ENCODE results near the gene PRUNE1.

Gene PRUNE1

GRCh38 chr1:151005729-151006319 is 2.4 kb upstream of the PRUNE1 start:
- DNase-seq (ENCODE audit: low read depth), result no peak

- peak; percentile 57 for DNase-seq (ENCODE audit: low read depth)
Measured at GRCh38 chr1:151006327-151007052, 1.8 kb upstream of the PRUNE1 start, which contains the start of gene MINDY1. TSS of gene MINDY1 (minus strand) at chr1:151006902. CDS start at chr1:151002617, 4,285 bp downstream.

GRCh38 chr1:151007853-151008243 is 401 bp upstream of the PRUNE1 start:
- no peak for DNase-seq (ENCODE audit: low read depth)

DNA sequence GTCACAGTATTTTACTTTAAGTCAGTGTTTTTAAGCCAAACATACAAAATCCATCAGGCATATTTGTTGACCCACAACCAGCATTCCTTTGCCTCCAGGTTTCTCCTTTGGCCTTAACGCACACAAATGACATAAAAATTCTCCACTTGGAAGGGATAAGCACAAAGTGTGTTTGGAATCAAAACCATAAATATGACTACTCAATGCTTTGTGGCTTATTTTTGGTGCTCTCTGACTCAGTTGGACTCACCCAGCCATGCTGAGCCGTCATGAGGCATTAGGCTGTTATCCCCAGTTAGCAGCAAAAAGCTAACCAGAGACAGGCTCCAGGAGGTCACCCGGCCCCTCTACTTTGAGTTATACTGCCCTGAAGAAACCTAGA is 948 bp downstream of the PRUNE1 start:
- DNase-seq (ENCODE audit: low read depth), result no peak

DNA sequence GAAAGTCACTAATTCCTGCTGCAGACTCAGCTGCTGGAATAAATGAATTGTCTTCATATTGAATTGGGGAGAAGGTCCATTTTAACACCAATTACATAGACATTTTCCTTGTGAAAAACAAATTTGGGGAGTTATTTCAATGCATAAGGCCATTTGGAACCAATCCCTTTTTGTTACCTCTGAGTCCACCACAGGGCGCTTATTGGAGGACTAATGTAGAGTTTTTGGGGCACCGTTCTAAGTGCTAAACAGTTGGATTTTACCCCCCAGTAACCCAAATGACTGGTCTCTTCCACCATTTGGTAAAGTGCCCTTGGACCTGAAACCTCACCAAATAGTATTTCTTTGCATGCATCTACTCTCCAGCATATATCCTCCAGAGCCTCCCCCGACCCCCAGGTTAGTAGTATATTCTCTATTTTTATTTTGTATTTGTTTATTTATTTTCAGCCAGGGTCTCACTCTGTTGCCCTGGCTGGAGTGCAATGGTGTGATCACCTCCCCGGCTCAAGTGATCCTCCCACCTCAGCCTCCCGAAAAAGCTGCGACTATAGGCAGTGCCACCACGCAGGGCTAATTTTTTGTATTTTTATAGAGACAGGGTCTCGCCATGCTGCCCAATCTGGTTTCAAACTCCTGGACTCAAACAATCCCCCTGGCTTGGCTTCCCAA is 1.6 kb downstream of the PRUNE1 start:
- DNase-seq (ENCODE audit: low read depth), result no peak

DNA sequence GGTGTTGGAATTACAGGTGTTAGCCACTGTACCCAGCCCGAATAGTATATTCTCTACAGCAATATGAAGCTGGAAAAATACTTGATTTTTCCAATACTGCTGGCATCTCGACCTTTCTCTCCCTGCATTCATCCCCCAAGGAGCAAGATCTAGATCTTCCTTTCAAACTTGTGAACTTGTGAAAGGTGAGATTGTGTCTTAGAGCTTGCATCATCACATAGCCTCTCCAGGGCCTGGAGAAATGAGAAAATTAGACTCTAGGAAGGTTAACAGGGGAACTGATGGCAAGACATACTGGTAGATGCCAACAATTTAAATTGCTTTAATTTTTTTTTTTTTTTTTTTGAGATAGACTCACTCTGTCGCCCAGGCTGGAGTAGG is 2.1 kb downstream of the PRUNE1 start:
- no peak for DNase-seq (ENCODE audit: low read depth)

- DNase-seq (ENCODE audit: low read depth), result no peak
Measured at GRCh38 chr1:151011154-151011850, 3.1 kb downstream of the PRUNE1 start.

DNA sequence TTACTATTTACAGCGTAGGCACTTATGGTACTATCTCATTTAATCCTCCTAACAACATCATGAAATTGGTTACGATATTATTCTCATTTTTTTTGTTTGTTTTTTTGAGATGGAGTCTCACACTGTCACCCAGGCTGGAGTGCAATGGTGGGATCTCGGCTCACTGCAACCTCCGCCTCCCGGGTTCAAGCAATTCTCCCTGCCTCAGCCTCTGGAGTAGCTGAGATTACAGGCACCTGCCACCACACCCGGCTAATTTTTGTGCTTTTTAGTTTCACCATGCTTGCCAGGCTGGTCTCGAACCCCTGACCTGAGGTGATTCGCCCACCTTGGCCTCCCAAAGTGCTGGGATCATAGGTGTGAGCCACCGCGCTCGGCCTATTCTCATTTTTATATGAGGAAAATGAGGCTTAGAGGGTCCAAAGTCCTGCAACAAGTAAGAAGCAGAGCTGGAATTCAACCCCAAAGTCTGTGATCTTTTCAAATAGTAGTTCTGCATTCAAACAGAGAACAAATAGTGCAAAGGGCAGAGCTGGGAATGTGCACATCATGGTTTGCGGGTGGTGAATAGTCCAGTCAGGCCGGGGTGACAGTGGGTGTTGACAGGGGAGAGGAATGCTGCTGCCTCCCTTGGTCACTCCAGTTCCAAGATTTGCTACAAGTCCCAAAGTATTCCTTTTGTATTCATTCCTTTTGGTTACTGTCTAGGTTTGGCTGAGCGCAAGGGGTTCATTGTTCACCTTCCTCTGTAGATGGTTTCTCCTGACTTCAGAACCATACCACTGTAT is 4.6 kb downstream of the PRUNE1 start:
- DNase-seq (ENCODE audit: low read depth), result no peak

GRCh38 chr1:151013518-151013917 is 5.3 kb downstream of the PRUNE1 start:
- DNase-seq (ENCODE audit: low read depth), result no peak

DNA sequence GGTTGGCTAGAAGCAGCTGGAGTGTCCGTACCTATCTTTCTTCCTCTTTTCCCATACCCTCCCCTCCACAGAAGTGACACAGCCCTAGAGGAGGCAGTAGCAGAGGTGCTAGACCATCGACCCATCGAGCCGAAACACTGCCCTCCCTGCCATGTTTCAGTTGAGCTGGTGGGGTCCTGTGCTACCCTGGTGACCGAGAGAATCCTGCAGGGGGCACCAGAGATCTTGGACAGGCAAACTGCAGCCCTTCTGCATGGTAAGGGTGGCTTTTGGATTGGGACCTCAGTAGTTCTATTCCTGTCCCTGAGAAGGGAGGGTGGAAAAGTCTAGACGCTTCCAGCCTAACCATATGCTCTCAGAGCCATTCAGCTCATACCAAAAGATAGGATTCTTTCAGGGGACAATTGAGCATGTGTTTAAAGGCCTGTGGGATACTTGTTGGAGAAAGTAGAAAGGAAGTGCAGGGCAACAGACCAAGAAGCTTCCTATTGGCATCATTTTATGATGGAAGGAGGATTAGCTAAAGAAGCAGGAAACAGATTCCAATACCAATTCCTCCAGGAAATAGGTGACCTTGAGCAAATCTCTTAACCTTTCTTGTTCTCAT is 16.4 kb downstream of the PRUNE1 start:
- no peak for DNase-seq (ENCODE audit: low read depth)

- no peak for DNase-seq (ENCODE audit: low read depth)
Measured at GRCh38 chr1:151026460-151026859, 18.2 kb downstream of the PRUNE1 start.

GRCh38 chr1:151032164-151032563 is 23.9 kb downstream of the PRUNE1 start:
- DNase-seq (ENCODE audit: low read depth), result no peak

DNA sequence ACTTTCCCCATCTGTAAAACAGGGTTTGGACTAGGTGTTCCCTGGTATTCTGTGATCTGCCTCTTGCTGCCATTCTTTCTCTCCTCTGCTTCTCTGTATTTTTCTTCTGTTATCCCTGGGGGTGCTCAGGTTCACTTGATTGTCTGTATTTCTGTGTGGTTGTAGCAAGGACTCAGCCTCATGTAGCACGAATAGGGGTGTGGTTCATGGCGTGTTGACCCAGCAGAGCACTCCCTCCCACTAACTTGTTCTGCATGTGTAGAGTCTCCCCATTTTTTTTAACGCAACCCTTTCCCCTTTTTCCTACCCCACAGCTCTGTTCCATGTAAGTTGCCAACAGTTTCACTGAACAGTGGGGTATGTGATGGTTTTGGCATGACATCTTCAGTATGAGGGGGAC is 26.9 kb downstream of the PRUNE1 start:
- no peak for DNase-seq (ENCODE audit: low read depth)

DNA sequence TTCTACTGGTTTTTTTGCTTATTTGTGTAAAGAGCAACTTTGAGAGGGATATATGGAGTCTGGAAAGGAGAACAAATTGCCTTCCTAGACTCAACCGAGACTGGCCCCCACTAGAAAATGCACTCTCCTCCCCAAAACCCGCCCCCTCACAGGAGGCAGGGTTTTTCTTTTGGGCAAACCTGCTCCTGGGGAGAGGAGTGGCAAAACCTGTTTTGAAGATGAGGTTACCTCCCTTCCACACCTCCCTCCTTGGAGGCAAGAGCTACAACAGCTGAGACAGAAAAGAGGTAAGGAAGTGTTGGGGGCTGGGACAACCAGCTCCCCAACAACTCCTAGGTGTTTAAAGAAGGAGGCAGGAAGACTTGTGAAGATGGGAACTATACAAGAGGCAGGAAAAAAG is 28.1 kb downstream of the PRUNE1 start, which contains the start of gene BNIPL:
BNIPL (plus strand) TSS at position 231 of the 400 bp plus-strand sequence; CDS start at position 371, 140 bp downstream.
- no peak for DNase-seq (ENCODE audit: low read depth)

GRCh38 chr1:151037032-151037431 is 28.8 kb downstream of the PRUNE1 start:
- no peak for DNase-seq (ENCODE audit: low read depth)

DNA sequence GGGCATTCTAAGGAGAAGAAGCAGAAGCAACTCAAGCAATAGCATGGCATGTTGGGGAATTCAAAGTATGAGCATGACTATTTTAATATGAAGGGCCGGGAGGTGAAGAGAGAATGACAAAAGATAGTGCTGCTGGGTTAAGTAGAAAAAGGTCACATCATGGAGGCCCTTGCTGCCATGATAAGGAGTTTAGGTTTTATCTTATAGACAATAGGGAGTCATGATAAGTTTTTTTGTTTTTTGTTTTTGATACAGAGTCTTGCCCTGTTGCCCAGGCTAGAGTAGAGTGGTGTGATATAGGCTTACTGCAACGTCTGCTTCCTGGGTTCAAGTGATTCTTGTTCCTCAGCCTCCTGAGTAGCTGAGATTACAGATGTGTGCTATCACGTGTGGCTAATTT is 31.3 kb downstream of the PRUNE1 start:
- DNase-seq (ENCODE audit: low read depth), result no peak

GRCh38 chr1:151043163-151043562 is 34.9 kb downstream of the PRUNE1 start:
- no peak for DNase-seq (ENCODE audit: low read depth)

- no peak for DNase-seq (ENCODE audit: low read depth)
Measured at GRCh38 chr1:151047591-151047924, 39.3 kb downstream of the PRUNE1 start, which contains the start of gene C1orf56. TSS of gene C1orf56 (plus strand) at chr1:151047751. CDS start at chr1:151047848, 97 bp downstream.

- DNase-seq (ENCODE audit: low read depth), result no peak
Measured at GRCh38 chr1:151047925-151048644, 39.8 kb downstream of the PRUNE1 start.

- no peak for DNase-seq (ENCODE audit: low read depth)
Measured at GRCh38 chr1:151048645-151049032, 40.4 kb downstream of the PRUNE1 start.

DNA sequence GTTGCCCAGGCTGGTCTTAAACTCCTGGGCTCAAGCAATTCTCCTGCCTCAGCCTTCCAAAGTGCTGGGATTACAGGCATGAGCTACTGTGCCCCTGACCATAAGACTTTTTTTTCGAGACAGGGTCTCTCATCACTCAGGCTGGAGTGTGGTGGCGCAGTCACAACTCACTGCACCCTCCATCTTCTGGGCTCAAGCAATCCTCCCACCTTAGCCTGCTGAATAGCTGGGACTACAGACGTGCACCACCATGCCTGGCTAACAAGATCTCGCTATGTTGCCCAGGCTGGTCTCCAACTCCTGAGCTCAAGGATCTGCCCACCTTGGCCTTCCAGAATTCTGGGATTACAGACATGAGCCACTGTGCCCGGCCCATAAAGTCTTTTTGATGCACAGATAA is 41.2 kb downstream of the PRUNE1 start:
- no peak for DNase-seq (ENCODE audit: low read depth)

Data from HS-27A (cell line).